ENCODE measurements around the gene PROSER3.

DNA sequence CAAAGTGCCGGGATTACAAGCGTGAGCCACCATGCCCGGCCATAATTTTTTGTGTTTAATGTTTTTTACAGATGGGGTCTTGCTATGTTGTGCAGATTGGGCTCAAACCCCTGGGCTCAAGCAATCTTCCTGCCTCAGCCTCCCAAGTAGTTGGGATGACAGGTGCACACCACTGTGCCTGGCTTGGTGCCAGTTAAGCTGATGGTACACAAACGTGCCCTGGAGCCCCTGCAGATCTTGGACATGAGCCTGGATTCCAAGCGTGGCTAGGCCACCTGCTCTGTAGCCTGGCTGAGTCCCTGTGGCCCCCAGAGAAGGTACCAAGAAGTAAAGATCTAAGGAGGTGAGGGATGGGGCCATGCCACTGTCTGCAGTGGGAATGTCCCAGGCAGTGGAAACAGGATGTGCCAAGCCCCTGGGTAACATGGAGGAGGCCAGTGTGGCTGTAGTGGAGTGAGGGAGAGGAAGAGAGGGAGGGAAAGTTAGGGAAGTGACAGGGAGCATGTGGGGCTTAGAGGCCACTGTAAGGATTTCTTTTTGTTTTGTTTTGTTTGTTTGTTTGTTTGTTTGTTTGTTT lies 47.6 kb downstream of the PROSER3 start:
- TF ChIP-seq CTCF (IDR thresholded peaks at IDR 0.05; ENCODE audit: low read depth, low read length, poor library complexity, severe bottlenecking) (no peak), EZH2phosphoT487 (IDR thresholded peaks at IDR 0.05; ENCODE audit: borderline replicate concordance, low read length) (no peak)
